Skeletal muscle tissue (tissue), 4 donors: ENCODE results near the gene PPP1R14C. TPM values are rescaled to one million over a fixed set of nuclear protein-coding genes. Genes with fewer than 3 reads are reported as not detected.

Experiments
- H3K27ac ChIP-seq: one replicate; pipeline ENCODE4 v1.7.0; 2013; ENCODE audit warnings: mild to moderate bottlenecking, low read depth, low read length, inconsistent platforms
- H3K27me3 ChIP-seq, 3 donors: one replicate each; pipeline ENCODE4 v1.7.0; 2013; ENCODE audit warnings: low read length in 3 of 3; ENCODE audit not compliant: control insufficient read depth in 3 of 3, insufficient read depth in 3 of 3
- H3K36me3 ChIP-seq, 3 donors: one replicate each; pipeline ENCODE4 v1.7.0; 2013; ENCODE audit warnings: low read length in 3 of 3; ENCODE audit not compliant: control insufficient read depth in 3 of 3, insufficient read depth in 3 of 3
- H3K4me1 ChIP-seq, 3 donors: one replicate each; pipeline ENCODE4 v1.7.0; 2013; ENCODE audit warnings: low read length in 3 of 3, mild to moderate bottlenecking in 3 of 3; ENCODE audit not compliant: control insufficient read depth in 3 of 3, insufficient read depth in 3 of 3
- H3K4me3 ChIP-seq, 3 donors: one replicate each; pipeline ENCODE4 v1.7.0; 2013; ENCODE audit warnings: low read length in 3 of 3
- H3K9ac ChIP-seq, 3 donors: one replicate each; pipeline ENCODE4 v1.7.0; 2013; ENCODE audit warnings: low read length in 3 of 3, mild to moderate bottlenecking in 3 of 3, moderate library complexity in 2 of 3, low read depth in 1 of 3
- H3K9me3 ChIP-seq, 3 donors: one replicate each; pipeline ENCODE4 v1.7.0; 2013; ENCODE audit warnings: low read length in 3 of 3; ENCODE audit not compliant: control insufficient read depth in 3 of 3
- total RNA-seq: library from RNA; depleted of rRNA; stranded (reverse); fragments of >200 nt; gene quantifications from one replicate; pipeline ENCODE4 v1.2.3, GENCODE V29; 2014
- donor health status: Osteomylitis.

The PPP1R14C gene
- total RNA-seq, 1 donor from 2014 or later: 14.1 TPM

DNA sequence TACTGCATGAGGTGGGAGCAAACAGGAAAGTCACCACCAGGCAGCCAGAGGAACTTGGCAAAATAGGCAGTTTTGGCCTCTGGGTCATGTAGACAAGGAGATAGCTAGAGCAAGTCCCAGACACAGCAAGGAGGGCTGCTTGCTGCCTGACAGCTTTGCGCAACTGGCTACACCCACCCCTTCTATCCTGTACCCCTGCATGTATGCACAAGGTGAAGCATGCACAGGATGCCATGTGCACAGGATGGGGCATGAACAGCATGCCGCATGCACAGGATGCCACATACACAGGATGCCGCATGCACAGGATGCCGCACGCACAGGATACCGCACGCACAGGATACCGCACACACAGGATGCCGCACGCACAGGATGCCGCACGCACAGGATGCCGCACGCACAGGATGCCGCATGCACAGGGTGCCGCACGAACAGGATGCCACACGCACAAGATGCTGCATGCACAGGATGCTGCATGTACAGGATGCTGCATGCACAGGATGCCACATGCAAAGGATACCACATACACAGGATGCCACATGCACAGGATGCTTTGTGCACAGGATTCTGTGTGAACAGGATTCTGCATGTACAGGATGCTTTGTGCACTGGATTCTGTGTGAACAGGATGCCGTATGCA lies 121.0 kb downstream of the PPP1R14C start:
- Histone ChIP-seq H3K4me3 (no peak overlapping the region), H3K27me3 (no peaks in the 10 kb centered on the region), H3K36me3 (no peaks in the 10 kb centered on the region), H3K4me1 (peaks cover 0 to 7% (median 5%) of the 10 kb centered on the region in 3 donors), H3K9me3 (no peaks in the 10 kb centered on the region), H3K9ac (no peak overlapping the region), H3K27ac (no peak overlapping the region)

DNA sequence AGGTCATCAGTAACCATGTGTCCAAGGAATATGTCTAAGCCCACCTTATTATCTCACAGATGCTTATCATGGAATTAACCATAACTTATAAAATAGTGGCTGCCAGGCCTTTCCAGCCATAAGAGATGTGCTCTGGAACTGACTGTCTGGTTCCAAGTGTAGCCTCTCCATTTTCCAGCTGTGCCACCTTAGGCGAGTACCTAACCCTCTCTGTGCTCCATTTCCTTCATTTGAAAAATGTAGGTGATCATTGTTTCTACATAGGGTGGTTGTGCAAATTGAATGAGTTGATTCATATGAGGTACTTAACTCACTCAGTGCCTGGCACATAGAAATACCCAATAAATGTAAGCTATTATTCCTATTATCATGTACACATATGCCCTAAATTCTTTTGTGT lies 123.5 kb downstream of the PPP1R14C start:
- H3K9ac ChIP-seq: no peak overlapping the region

DNA sequence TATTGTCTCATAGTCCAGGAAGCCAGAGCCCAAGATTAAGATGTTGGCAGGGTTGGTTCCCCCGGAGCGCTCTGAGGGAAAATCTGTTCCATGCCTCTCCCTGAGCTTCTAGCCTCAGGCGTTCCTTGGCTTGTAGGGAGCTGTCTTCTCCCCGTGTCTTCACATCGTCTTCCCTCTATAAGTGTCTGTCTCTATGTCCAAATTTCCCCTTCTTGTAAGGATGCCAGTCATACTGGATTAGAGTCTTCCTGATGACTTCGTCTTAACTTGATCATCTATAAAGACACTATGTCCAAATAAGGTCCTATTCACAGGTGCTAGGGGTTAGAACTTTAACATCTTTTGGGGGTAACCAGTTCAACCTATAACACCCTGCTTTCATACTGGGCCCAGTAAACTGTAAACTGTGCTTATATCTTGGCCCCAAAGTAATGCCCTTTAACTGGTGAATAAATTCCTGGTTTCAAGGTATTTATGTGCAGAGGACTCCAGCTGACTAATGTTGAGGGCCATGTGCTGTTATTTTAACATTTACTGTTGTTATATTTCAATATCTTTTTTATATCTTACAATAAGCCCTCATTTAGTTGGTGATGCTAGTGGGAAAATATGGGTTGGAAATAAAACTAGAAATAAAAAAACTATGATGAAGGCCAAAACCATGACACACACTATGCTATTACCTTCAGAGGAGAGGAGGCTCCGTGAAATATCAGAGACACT lies 124.3 kb downstream of the PPP1R14C start:
- Histone ChIP-seq H3K9ac (no peak overlapping the region), H3K36me3 (no peaks in the 10 kb centered on the region), H3K4me1 (peaks cover 4 to 14% (median 5%) of the 10 kb centered on the region in 3 donors)

More for the DNA sequence above, 123.5 kb downstream of the PPP1R14C start:
- H3K4me3 ChIP-seq: no peak overlapping the region
- no peaks in the 10 kb centered on the region for H3K36me3 ChIP-seq
- no peaks in the 10 kb centered on the region for H3K9me3 ChIP-seq
- H3K27me3 ChIP-seq: no peaks in the 10 kb centered on the region
- H3K4me1 ChIP-seq: peaks cover 4 to 14% (median 5%) of the 10 kb centered on the region in 3 donors
- no peak overlapping the region for H3K27ac ChIP-seq

GRCh38 chr6:150267686-150268561 lies 125.1 kb downstream of the PPP1R14C start:
- Histone ChIP-seq H3K36me3 (no peaks in the 10 kb centered on the region), H3K27me3 (no peaks in the 10 kb centered on the region), H3K4me3 (no peak overlapping the region), H3K9me3 (no peaks in the 10 kb centered on the region), H3K4me1 (peaks cover 4 to 14% (median 5%) of the 10 kb centered on the region in 3 donors), H3K27ac (no peak overlapping the region), H3K9ac (no peak overlapping the region)

More for the DNA sequence above, 124.3 kb downstream of the PPP1R14C start:
- H3K27ac ChIP-seq: no peak overlapping the region
- no peaks in the 10 kb centered on the region for H3K27me3 ChIP-seq
- no peak overlapping the region for H3K4me3 ChIP-seq
- H3K9me3 ChIP-seq: no peaks in the 10 kb centered on the region

GRCh38 chr6:150269130-150269856 lies 126.4 kb downstream of the PPP1R14C start:
- H3K4me1 ChIP-seq: peaks cover 9 to 26% (median 15%) of the 10 kb centered on the region in 3 donors
- no peaks in the 10 kb centered on the region for H3K9me3 ChIP-seq
- no peaks in the 10 kb centered on the region for H3K36me3 ChIP-seq
- H3K27me3 ChIP-seq: no peaks in the 10 kb centered on the region
- no peak overlapping the region for H3K27ac ChIP-seq
- no peak overlapping the region for H3K4me3 ChIP-seq
- H3K9ac ChIP-seq: no peak overlapping the region

DNA sequence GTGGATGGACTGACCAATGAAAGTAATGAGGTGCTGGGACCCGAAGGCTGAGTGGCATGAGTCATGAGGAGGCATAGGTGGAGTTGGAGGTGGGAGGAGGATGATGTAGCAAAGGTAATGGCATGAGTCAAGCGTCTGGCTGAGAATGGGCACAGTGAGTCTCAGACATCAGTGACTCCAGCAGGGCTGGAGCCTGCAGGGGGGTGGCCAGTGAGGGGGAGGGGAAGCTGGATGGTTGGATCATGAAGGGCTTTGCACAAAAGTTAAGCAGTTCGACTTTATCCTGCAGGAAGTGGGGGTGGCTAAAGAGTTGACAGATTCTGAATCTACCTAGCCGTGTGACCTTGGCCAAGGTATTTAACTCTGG lies 127.0 kb downstream of the PPP1R14C start:
- H3K4me1 ChIP-seq: peaks cover 10 to 30% (median 18%) of the 10 kb centered on the region in 3 donors
- no peaks in the 10 kb centered on the region for H3K36me3 ChIP-seq
- no peak overlapping the region for H3K4me3 ChIP-seq
- H3K27me3 ChIP-seq: no peaks in the 10 kb centered on the region
- H3K27ac ChIP-seq: no peak overlapping the region
- H3K9ac ChIP-seq: no peak overlapping the region
- H3K9me3 ChIP-seq: no peaks in the 10 kb centered on the region

GRCh38 chr6:150270330-150271052 lies 127.6 kb downstream of the PPP1R14C start:
- no peaks in the 10 kb centered on the region for H3K27me3 ChIP-seq
- no peak overlapping the region for H3K4me3 ChIP-seq
- H3K27ac ChIP-seq: no peak overlapping the region
- H3K9ac ChIP-seq: no peak overlapping the region
- no peaks in the 10 kb centered on the region for H3K36me3 ChIP-seq
- H3K9me3 ChIP-seq: no peaks in the 10 kb centered on the region
- H3K4me1 ChIP-seq: peaks cover 10 to 30% (median 18%) of the 10 kb centered on the region in 3 donors

DNA sequence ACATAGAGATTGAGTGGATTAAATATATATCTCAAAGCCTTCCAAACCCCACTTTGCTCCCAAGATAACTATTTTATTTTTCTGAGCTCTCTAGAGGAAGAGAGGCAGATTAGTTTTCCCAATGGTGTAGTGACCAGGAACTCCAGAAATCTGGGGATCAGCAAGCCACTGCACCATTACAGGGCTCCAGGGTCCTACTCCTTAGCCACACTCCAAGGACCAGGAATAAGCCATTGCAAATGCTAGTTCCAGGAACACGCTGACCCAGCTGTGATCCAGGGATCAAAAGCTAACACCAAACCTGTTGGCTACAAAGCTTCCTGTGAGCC lies 128.3 kb downstream of the PPP1R14C start:
- Histone ChIP-seq H3K27ac (no peak overlapping the region), H3K9ac (no peak overlapping the region), H3K27me3 (no peaks in the 10 kb centered on the region), H3K4me1 (peaks cover 10 to 30% (median 18%) of the 10 kb centered on the region in 3 donors), H3K4me3 (no peak overlapping the region), H3K36me3 (no peaks in the 10 kb centered on the region), H3K9me3 (no peaks in the 10 kb centered on the region)
